Measurements from ENCODE around the gene GAS2.

The GAS2 gene

DNA sequence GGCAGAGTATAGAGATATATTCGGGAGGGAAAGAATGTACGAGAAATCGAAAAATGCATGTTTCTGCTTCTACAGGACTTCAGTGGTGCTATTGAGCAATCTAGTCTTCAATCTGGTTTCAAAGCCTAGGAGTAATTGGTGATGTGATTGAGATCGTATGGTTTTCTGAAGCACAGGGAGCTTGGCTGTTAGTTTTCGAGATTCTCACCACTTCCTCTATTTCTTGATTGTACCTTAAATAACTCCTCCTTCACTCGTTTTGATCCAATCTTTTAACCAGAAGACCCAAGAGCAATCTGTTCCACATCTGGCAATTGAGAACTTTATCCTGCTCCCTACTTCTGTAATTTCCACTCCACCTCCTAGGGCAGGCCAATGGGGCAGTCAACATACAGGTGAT, 193.3 kb downstream of the GAS2 start:
- Histone ChIP-seq H3K4me3 (ENCODE audit: insufficient read depth, low read depth, low read length) (no peak overlapping the region), H3K27ac (ENCODE audit: insufficient read depth, low read depth, low read length, poor library complexity, severe bottlenecking) (no peak overlapping the region), H3K9me3 (ENCODE audit: control insufficient read depth, low read length) (no peaks in the 10 kb centered on the region), H3K4me1 (ENCODE audit: control insufficient read depth, insufficient read depth, low read length) (no peaks in the 10 kb centered on the region), H3K36me3 (ENCODE audit: control insufficient read depth, insufficient read depth, low read length) (no peaks in the 10 kb centered on the region), H3K27me3 (ENCODE audit: control insufficient read depth, insufficient read depth, low read length, poor library complexity, severe bottlenecking) (no peaks in the 10 kb centered on the region)
- 94 to 98% methylated on average over 6 of the region's 6 CpGs for WGBS, 2 experiments

DNA sequence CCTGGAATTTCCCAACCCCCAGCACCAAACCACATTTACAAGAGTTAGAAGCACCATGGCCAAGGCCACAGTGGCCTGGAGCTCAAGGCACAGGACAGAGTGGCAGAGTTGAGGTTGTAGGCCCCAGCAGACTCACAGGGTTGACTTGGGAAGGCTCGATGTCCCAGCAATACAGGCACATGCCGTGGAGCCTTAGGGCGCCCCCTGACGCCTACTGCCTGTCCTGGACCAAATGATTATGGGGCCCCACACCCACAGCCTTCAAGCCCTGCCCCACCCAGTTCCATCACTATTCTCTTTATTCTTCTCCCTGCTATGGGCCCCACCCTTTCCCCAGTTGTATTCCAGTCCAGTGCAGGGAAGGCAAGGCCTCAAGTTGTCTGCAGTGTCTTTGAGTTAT, 193.8 kb downstream of the GAS2 start, which contains the start of gene CCDC179:
Gene CCDC179, minus strand, starts transcription at position 234 of the 400 bp plus-strand sequence. Its CDS starts 53 bp downstream, at position 181.
- 90 to 94% methylated on average over 4 of the region's 4 CpGs for WGBS, 2 experiments
- H3K4me3 ChIP-seq (ENCODE audit: insufficient read depth, low read depth, low read length): no peak within 1 kb of the TSS

More for the DNA sequence above, 193.8 kb downstream of the GAS2 start, which contains the start of gene CCDC179:
- H3K27me3 ChIP-seq (ENCODE audit: control insufficient read depth, insufficient read depth, low read length, poor library complexity, severe bottlenecking): no peaks in the 10 kb centered on the region
- no peaks in the 10 kb centered on the region for H3K4me1 ChIP-seq (ENCODE audit: control insufficient read depth, insufficient read depth, low read length)
- no peak within 1 kb of the TSS for H3K27ac ChIP-seq (ENCODE audit: insufficient read depth, low read depth, low read length, poor library complexity, severe bottlenecking)
- H3K9me3 ChIP-seq (ENCODE audit: control insufficient read depth, low read length): no peaks in the 10 kb centered on the region
- H3K36me3 ChIP-seq (ENCODE audit: control insufficient read depth, insufficient read depth, low read length): no peaks in the 10 kb centered on the region

Data from ectodermal cell (in vitro differentiated cells).